HG03025 (cell line): ENCODE results near the gene INTS15.
"Not testable (repeated sequence)": the region's sequence is repeated elsewhere in the genome, so short reads cannot be mapped to it uniquely, and the experiment has no call there.

ENCODE experiments used
- ATAC-seq: cut with Tn5 transposase; IDR thresholded peaks from one replicate; pipeline ENCODE4 v1.9.1; 2021; ENCODE audit warnings: mild to moderate bottlenecking, moderate library complexity; ENCODE audit not compliant: unreplicated experiment, low FRiP score

The INTS15 gene

DNA sequence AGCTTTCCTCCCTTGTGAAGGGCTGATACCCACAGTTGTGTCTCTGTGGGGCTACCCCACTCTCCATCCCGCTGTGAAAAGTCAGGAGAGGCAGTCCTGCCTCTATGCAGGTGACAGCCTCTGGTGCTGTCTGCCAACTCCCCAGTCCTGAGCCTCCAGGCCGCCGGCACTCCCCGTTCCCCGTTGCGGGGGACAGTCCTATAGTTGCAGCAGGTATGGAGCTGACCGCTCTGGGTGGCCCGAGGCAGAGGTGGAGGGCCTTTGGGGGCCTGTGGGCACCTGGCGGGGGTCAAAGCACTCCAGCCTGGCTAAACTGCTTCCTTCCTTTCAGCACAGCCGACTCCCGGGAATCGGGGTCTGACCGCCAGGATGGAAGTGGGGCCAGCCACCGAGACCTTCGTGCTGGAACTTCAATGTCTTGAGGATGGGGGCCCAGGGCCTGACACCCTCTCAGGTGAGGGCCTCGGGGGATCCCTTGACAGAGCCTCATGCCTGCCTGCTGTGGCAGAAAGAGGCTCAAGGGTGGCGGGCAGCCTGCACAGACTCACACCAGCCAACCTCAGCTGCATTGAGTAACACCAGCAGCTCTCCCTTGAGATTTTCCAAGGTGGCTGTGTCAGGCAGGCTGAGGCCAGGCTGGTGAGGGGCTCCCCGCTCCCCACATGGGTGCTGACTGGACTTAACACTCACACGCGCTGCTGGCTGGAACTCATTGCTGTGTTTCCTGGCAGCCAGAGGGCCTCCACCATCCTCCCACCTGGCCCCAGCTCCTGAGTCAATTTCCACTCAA is 27.2 kb downstream of the INTS15 start:
- ATAC-seq: no peak

DNA sequence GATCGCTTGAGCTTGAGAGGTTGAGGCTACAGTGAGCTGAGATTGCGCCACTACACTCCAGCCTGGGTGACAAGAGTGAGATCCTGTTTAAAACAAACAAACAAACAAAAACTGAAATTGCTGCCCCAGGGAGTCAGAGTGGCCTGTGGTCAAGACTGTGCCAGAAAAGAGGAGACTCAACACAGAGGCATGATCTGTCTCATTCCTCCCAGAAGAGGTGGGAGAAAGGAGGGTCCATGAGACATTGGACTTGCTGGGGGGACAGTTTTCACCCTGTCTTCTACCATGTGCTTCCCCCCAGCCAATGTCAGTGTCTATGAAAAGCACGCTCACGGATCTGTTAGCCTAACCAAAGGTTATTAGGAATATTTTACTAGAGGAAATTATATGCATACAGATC is 28.8 kb downstream of the INTS15 start:
- ATAC-seq: no peak

DNA sequence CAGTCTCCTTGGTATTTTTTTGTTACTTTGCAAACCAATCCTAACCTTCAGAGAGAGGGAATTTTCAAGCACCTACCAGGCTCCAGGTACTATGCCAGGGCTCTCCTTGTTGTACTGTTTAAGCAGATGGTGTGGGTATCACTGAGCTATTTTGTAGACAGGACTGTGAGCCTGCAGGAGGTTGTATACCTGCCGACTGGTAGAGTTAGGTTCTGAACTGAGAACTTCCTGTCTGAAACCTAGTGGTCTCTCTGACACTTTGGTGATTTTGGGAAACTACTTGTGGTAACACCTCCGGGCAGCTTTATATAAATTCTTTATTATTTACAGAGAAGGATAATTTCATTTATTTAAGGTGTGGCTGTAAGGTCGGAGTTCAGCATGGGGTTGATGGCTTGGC is 30.1 kb downstream of the INTS15 start:
- no peak for ATAC-seq

DNA sequence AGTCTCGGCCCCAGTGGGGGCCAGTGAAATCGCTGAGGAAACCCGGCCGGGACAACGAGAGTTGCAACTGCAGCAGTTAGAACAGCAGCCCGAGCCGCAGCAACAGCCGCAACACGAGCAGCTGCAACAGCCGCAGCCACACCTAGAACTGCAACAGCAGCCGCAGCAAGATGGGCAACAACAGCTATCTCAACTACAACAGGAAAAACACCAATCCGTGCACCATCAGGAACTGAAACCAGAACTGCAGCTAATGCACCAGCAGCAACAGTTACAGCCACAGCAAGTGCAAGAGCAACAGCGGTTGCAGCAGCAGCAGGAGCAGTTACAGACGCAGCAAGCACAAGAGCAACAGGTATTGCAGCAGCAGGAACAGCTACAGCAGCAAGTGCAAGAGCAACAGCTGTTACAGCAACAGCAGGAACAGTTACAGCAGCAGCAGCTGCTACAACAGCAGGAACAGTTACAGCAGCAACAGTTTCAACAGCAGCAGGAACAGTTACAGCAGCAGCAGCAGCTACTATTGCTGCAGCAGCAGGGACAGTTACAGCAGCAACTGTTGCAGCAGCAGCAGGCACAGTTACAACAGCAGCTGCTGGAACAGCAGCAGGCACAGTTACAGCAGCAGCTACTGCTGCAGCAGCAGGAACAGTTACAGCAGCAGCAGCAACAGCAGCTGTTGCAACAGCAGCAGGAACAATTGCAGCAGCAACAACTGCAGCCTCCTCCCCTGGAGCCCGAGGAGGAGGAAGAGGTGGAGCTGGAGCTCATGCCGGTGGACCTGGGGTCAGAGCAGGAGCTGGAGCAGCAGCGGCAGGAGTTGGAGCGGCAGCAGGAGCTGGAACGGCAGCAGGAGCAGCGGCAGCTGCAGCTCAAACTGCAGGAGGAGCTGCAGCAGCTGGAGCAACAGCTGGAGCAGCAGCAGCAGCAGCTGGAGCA is 31.6 kb downstream of the INTS15 start:
- no peak for ATAC-seq

DNA sequence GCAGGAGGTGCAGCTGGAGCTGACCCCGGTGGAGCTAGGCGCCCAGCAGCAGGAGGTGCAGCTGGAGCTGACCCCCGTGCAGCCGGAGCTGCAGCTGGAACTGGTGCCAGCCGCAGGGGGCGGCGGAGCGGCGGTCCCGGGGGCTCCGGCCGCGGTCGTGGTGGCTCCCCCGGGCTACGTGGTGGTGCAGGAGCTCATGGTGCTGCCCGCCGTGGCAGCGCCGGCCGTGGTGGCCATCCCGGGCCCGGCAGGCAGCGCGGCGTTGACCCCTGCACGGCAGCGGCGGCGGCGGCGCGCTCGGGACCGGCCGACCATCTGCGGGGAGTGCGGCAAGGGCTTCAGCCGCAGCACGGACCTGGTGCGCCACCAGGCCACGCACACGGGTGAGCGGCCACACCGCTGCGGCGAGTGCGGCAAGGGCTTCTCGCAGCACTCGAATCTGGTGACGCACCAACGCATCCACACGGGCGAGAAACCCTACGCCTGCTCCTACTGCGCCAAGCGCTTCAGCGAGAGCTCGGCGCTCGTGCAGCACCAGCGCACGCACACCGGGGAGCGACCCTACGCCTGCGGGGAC is 32.4 kb downstream of the INTS15 start:
- ATAC-seq: no peak

DNA sequence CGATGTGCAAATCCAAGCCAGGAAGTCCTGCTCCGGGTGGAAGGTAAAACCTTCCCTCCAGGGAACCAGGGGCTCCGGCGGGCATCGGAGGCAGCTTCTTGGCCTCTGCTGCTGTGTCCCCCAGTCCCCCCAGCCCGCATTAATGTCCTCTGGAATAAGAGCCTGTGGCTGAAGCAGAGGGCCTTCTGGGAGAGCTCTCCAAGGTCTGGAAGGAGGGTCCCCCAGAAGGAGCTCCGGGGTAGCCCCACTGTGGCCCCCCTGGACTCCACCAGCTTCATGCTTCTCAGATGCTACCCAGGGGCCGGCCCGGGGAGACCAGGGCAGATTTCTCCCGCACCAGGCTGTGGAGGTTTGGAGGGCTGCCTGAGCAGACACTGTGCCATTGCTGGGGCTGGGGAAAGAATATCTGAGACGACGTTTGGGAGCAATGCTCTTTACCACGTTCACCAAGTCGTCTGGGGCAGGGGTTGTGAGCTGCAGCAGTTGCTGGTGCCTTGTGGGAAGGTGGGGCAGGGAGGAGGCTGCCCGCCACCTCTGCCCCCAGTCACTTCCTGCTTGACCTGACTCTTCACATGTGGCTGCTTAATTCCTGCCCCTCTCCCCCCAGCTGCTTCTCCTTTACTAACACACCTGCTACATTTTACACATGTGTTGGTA is 33.9 kb downstream of the INTS15 start:
- no peak for ATAC-seq

DNA sequence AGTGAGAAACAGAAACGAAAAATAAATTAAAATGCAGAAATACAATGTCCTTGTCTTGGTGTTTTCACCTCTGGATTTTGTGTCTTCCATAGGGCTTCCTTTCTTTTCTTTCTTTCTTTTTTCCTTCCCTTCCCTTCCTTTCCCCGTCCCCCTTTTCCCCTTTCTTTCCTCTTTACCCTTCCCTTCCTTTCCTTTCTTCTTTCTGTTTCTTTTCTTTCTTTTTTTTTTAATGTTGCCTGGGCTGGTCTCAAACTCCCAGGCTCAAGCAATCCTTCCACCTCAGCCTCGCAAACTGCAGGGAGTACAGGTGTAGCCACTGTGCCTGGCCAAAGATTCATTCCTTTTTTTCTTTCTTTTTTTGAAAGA is 34.4 kb downstream of the INTS15 start:
- ATAC-seq: no peak

DNA sequence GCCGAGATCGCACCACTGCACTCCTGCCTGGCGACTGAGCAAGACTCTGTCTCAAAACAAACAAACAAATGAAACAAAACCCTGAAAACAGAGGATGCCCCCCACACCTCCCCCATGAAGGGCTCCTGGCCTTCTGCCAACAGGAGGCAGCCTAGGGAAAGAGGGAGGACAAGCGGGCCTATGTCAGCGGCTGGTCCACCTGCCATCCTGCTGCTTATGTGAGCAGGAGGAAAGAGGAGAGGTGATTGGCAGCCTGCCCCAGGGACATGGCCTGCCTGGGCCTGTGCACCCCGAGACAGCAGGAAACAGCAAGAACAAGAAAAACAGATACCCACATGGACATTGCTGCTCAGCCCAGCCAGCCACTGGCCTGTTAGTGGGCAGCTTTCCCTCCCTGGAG is 38.2 kb downstream of the INTS15 start:
- no peak for ATAC-seq

DNA sequence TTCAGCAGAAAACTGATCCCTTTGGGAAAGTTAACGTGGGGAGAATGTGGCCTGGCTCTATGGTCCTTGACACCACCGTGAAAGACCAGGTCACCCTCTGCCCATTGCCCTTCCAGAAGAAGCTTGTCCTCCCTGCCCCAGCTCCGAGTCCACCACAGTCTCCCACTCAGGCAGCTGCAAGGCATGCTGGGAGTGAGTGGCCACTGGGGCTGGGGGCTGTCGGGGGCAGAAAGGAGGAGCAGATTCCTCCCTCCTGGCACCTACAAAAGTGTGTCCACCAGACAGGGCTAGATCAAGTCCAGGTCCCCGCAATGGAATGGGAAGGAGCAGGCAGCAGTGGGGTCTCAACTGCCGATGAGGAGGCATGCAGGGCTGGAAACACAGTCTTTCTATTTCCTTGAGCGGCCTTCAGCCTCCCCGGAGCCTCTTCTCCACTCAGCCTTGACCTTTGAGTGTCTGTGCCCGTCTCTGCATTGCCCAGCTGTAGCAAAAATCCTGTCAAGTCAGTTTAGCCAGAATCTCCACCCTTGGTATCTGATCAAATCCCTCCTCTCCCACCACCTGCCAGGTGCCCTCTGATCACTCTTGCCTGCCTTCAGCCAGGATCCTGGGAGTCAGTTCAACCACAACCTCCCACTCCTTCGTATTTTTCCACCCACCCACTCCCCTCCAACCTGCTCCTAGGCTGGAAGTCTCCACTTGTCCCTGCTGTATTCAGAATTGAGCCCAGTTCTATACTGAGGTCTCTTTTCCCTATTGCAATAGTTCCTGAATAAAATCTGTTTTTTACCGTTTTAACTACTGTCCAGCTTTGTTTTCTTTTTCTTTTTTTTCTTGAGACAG is 40.4 kb downstream of the INTS15 start:
- no peak for ATAC-seq

DNA sequence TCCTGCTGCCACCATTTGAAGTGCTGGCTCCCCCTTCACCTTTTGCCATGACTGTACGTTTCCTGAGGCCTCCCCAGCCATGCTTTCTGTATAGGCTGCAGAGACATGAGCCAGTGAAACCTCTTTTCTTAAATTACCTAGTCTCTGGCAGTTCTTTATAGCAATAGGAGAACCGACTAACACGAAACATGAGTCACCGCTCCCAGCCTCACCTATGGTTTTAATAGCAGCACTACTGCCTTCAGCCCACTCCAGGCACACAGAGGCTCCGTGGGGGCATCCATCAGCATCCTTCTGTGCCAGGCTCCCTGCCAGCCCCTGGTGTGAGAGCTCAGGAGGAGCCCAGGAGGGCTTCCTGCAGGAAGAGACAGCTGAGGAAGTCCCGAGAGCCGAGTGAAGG is 41.8 kb downstream of the INTS15 start:
- ATAC-seq: no peak

DNA sequence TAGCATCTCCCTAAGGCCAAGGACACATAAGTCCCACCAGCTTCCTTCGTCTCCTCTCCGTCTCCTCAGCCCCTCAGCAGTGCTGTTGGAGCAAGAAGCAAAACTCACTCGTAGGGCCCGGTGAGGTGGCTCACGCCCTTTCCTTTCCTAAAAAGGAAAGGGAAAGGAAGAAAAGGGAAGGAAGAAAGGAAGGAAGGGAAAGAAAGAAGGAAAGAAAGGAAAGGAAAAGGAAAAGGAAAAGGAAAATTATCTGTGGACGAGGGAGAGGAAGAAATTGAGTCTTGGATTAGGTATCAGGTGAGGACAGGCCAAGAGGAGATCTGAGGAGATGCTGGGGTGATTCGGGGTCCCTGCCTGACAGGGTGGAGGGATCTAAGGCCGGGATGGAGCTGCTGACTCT is 44.2 kb downstream of the INTS15 start:
- ATAC-seq: no peak

DNA sequence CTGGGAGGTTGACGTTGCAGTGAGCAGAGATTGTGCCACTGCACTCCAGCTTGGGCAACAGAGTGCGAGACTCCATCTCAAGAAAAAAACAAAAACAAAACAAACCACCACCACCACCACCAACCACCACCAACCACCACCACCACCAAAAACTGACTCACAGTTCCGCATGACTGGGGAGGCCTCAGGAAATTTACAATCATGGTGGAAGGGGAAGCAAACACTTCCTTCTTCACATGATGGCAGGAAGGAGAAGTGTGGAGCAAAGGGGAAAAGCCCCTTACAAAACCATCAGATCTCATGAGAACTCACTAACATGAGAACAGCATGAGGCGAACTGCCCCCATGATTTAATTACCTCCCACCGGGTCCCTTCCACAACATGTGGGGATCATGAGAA is 45.1 kb downstream of the INTS15 start:
- not testable (repeated sequence) for ATAC-seq

DNA sequence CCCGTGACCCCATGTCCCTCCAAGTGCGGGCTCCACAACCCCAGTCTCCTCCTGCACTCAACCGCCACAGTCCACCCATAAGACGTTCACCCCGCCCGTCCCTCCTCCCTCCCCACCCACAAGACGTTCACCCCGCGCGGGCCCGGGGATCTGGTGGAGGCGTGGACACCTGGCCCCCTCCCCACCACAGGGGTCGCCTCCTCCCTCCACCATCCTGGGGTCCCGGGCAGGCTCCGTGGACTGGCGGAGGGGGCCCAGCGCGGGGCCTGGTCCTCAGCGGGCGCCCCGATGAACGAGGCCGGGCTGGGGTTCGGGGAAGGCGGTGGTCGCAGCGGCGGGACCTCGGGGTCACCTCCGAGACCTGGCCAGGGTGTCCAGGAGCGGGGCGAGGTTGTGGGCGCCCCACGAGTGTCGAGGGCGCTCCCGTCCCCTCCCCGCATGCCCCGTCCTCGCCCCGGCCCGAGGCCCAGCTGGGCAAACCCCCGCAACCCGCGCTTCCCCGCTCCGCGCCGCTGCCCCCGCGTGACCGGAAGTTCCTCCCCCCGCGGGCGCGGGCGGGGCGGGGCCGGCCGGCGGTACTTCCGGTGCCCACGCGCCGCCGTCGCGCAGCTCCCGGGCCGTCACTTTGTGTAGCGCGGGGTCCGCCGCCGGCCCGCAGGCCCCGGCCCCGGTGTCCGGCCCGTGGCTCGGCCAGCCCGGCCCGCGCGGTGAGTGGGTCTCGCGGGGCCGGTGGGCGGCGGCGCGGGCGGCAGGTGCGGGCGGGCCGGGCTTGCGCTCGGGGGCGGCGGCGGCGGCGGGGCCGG is 47.1 kb downstream of the INTS15 start, which contains the start of gene ZNF316:
ZNF316 (plus strand) TSS at position 578 of the 803 bp plus-strand sequence. CDS start 5,092 bp downstream, outside the sequence.
- ATAC-seq: peak; percentile 82

DNA sequence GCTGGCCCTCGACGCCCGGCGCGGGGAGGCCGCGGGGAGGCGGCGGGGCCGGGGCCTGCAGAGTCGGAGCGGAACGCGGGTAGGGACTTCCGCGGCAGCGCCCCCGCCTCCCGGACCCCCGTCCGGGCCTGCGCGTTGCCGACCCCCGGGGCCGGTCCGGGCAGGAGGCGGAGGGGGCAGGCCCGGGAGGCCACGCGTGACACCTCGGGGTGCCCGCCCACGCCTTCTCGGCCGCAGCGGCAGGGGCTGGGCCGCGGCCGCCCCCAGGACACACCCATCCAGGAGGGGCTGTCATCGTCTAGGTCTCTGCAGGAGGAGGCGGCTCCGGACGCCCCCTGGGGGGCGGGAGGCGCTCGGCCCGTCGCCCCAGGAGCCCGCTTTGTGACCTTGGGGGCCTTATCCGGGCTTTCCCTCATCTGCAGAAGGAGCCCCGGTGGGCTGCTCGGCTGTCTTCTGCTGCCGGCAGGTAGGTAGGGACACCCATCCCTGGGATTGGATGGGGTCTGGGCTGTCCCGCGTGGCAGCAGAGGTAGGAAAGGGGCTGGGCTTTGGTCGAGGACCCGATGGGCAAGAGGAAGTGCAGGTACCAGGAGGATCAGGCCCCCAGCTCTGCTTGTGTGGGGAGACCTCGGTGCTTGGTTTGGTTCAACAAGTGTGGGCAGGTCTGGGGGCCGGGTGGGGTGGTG is 47.9 kb downstream of the INTS15 start:
- ATAC-seq: peak; percentile 76

DNA sequence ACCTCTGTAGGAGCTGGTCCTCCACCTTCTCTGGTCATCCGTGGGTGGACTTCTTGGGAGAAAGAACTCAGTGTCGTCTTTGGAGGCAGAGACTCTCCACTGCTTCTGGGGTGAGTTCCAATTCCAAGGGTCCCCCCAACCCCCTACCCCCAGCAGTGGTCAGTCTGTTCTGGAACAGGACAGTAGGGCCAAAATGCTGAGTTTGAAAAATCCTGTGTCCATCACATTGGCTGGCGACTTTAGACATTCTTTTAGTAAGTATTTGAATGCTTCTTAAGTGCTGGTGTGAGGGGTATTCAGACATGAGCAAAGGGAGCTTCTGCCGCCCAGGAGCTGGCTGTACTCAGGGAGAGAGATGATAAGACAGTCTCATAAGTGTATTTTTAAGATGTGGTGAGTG is 49.2 kb downstream of the INTS15 start:
- ATAC-seq: no peak

DNA sequence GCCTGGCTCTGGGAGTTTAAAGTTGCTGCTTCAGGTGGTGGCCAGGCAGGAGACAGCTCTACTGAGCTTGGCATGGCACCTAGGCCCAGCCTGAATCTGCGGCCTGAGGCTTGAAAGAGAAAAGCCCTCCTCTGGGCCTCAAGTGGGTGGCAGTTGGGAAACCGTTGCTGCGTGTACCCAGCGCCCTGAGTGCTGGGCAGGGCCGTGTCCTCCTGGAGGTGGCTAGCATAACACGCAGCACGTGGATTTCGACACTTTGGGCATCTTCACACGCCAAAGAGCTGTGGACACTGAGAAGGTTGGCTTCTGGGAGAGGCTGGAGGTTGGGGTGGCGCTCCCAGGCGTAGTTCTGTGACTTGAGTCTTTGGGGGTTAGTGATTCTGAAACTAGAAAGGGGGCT is 49.8 kb downstream of the INTS15 start:
- ATAC-seq: no peak

DNA sequence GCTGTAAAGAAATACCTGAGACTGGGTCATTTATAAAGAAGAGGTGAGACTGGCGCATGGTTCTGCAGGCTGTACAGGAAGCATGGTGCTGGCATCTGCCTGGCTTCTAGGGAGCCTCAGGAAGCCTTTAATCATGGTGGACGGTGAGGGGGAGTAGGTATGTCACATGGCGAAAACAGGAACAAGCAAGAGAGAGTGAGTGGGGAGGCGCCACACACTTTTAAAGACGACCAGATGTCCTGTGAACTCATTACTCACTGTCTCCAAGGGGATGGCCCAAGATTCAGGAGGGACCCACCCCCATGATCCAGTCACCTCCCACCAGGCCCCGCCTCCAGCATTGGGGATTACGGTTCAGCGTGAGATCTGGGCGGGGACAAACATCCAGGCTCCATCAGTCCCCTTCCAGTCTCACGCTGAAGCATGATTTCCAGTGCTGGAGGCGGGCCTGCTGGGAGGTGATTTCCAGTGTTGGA is 50.5 kb downstream of the INTS15 start:
- no peak for ATAC-seq

DNA sequence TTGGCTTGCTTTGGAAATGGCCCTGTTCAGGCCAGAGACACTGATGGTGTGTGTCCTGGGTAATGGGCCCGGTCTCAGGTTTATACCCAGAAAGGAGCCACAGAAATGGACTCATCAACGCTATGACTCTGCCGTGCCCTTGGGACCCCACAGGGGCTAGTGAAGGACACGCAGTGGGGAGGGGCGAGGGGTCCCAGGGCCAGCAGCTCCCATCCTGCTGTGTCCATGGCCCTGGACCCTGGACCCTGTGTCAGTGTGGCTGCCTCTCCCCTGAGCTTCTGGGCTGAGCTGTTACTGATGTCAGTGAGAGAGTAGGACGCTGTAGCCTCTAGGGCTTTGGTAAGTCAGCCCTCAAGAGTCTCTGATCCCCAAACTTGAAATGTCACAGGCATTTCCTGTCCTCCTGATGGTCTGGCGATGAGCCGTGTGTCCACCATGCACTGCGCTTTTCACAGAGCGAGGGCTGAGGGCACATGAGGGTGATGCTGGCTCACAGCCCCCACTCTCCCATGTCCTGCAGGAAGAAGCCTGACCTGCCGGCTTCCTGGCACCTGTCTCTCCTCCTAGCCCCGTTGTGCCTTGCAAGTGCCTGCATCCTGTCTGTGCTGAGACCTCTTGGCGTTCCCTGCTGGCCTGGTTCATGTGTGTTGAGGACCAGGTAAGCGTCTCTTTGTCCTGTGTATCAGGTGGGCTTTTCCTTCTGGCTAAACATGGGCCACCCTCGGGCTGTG is 51.6 kb downstream of the INTS15 start:
- no peak for ATAC-seq
